IPS DF 6.9 (cell line): Measurements from ENCODE around the gene ELL.

Source experiments
- DNase-seq: peaks from one replicate; pipeline ENCODE4 v3.0.0-alpha.2; 2013; ENCODE audit warnings: low read depth, low spot score
- H3K27ac ChIP-seq: one replicate; pipeline ENCODE4 v1.5.1; 2013; ENCODE audit warnings: low read length, control low read depth
- H3K27me3 ChIP-seq: 2 replicates; pipeline ENCODE4 v1.6.1; 2013; ENCODE audit warnings: mild to moderate bottlenecking, low read length; ENCODE audit not compliant: control insufficient read depth, insufficient read depth
- H3K36me3 ChIP-seq: 2 replicates; pipeline ENCODE4 v1.6.1; 2013; ENCODE audit warnings: low read length; ENCODE audit not compliant: control insufficient read depth, insufficient read depth
- H3K4me1 ChIP-seq: 2 replicates; pipeline ENCODE4 v1.6.1; 2013; ENCODE audit warnings: low read length; ENCODE audit not compliant: control insufficient read depth, insufficient read depth
- H3K4me3 ChIP-seq: 2 replicates; pipeline ENCODE4 v1.5.1; 2013; ENCODE audit warnings: mild to moderate bottlenecking, low read length
- H3K9me3 ChIP-seq: 2 replicates; pipeline ENCODE4 v1.6.1; 2013; ENCODE audit warnings: low read length, inconsistent platforms; ENCODE audit not compliant: control insufficient read depth, insufficient read depth
- WGBS: extraction: QIAGEN DNeasy Blood & Tissue Kit; methylation state at CpG from one replicate; pipeline ENCODE4 v1.1.7; 2013; ENCODE audit warnings: mixed read lengths, missing lambda C conversion rate; ENCODE audit not compliant: insufficient read length, insufficient coverage; 5-methylcytosine and 5-hydroxymethylcytosine counted together

ELL gene

DNA sequence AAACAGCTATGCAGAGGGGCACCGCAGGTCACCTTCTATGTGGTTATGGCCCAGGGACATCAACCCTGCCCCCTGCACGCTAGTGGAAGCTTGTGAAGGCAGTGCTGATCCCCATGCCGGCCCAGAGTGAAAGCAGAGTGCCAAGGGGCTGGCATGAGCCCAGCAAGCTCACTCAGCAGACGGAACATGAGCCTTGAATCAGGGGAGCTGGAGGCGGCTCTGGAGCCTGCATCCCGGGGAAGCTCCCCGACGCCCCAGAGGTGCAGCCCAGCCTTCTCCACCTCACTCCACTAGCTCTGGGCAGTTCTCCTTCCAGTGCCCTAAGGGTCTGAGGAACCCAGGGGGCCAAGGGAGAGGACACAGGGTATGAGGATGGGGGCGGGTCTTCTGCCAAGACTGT is 64.9 kb downstream of the ELL start:
- DNase-seq = no peak
- Histone ChIP-seq H3K4me3 (no peak overlapping the region), H3K27ac (no peak overlapping the region), H3K9me3 (no peaks in the 10 kb centered on the region), H3K27me3 (no peaks in the 10 kb centered on the region), H3K4me1 (no peaks in the 10 kb centered on the region), H3K36me3 (peaks cover 17% of the 10 kb centered on the region)
- WGBS = no CpG with 5 or more reads among the region's 9 CpGs

DNA sequence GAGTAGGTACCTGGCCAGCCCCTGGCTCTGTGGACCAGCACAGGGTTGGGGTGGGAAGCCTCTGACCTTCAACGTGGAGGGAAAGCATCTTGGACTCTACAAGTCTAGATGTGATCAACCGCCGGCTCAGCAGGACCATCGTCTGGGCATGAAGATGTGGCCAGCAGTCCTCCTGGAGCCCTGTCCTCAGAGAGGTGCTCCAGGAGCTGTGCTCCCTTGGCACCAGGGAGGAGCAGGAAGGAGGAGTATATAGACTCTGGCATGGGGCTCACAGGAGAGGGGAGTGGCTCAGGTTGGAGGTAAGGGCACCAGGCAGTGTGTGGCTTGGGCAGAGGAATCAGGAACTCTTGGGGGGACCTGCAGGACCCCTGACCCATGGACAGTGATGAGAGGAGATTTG is 65.6 kb downstream of the ELL start:
- DNase-seq = no peak
- H3K36me3 ChIP-seq = peaks cover 14% of the 10 kb centered on the region
- no CpG with 5 or more reads among the region's 4 CpGs for WGBS
- no peaks in the 10 kb centered on the region for H3K9me3 ChIP-seq
- no peaks in the 10 kb centered on the region for H3K4me1 ChIP-seq
- H3K27me3 ChIP-seq = no peaks in the 10 kb centered on the region
- no peak overlapping the region for H3K4me3 ChIP-seq
- H3K27ac ChIP-seq = no peak overlapping the region

DNA sequence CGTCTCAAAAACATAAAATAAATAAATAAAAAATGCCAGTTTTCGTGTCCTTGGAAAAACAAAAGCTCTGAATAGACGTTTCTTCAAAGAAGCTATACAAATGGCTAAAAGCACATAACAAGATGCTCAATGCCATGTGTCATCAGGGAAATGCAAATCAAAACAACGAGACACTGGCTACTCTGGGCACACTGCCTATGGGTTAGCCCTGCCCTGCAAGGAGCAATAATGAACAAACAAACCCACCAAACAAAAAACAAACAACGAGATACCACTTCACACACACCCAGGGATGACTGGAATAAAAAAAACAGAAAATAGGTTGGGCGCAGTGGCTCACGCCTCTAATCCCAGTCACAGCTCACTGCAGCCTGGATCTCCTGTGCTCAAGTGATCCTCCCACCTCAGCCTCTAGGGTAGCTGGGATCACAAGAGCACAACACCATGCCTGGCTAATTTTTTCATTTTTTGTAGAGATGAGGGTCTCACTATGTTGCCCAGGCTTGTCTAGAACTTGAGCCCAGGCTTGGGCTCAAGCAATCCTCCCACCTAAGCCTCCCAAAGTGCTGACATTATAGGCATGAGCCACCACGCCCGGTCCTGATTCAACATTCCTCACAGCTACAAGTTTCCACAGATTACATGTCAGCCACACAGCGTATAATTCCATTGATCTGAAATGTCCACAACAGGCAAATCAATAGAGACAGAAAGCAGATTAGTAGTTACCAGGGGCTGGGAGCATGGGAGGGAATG is 68.4 kb downstream of the ELL start:
- H3K36me3 ChIP-seq = peaks cover 10% of the 10 kb centered on the region; the same call in 1 of the 2 replicates

GRCh38 chr19:18452386-18452785 is 69.5 kb downstream of the ELL start:
- Histone ChIP-seq H3K27me3 (no peaks in the 10 kb centered on the region), H3K4me3 (no peak overlapping the region), H3K4me1 (no peaks in the 10 kb centered on the region), H3K9me3 (no peaks in the 10 kb centered on the region), H3K27ac (no peak overlapping the region), H3K36me3 (peaks cover 8% of the 10 kb centered on the region; the same call in 1 of the 2 replicates)
- DNase-seq = no peak
- WGBS = no CpG with 5 or more reads among the region's 3 CpGs

More for the DNA sequence above, 68.4 kb downstream of the ELL start:
- Histone ChIP-seq H3K27ac (no peak overlapping the region), H3K4me3 (no peak overlapping the region), H3K9me3 (no peaks in the 10 kb centered on the region), H3K27me3 (no peaks in the 10 kb centered on the region), H3K4me1 (no peaks in the 10 kb centered on the region)
- WGBS = no CpG with 5 or more reads among the region's 10 CpGs
- no peak for DNase-seq

DNA sequence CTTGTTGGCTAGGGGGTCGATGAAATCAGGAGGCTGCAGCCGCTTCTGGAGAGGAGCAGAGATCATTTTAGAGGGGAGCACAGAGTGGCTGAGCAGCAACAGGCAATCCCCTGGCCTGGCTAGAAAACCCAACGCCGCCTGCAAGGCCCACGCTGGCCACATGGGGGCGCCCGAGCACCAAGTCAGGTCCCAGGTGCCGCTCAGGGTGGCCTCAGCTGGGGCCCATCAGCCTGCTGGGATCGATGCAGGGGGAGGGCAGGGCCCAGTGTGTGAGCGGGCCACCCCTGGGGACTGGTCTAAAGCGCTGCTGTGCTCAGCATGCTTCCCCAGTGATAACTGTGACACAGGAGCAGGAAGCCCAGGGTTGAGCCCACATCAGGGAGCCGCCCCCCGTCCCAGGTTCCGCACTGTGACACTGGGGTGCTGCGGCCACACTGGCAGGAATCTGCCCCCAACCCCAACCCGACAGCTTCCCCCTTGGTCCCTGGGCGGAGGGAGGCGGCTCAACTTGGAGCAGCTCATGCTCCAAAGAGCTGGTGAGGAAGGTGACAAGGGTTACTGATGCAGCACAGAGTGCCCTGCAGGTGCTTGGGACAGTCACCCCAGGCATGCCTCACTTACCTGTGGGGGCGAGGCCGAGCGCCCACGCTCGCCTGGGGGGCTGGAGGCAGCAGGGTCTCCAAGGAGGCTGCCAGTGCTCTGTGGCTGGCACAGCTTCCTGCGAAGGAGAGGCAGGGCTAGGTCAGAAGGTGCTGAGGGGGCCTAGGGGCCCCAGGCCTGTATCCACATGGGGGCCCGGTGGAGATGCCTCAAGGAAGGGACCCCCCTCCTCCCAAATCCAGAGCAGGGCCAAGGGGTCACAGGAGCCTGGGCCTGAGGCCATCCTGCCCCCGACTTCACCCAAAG is 70.7 kb downstream of the ELL start:
- no peak overlapping the region for H3K27ac ChIP-seq
- no peak overlapping the region for H3K4me3 ChIP-seq
- no peaks in the 10 kb centered on the region; the same call in 1 of the 2 replicates for H3K4me1 ChIP-seq
- DNase-seq = no peak
- H3K36me3 ChIP-seq = peaks cover 13% of the 10 kb centered on the region
- WGBS = no CpG with 5 or more reads among the region's 26 CpGs
- H3K9me3 ChIP-seq = no peaks in the 10 kb centered on the region
- no peaks in the 10 kb centered on the region for H3K27me3 ChIP-seq

DNA sequence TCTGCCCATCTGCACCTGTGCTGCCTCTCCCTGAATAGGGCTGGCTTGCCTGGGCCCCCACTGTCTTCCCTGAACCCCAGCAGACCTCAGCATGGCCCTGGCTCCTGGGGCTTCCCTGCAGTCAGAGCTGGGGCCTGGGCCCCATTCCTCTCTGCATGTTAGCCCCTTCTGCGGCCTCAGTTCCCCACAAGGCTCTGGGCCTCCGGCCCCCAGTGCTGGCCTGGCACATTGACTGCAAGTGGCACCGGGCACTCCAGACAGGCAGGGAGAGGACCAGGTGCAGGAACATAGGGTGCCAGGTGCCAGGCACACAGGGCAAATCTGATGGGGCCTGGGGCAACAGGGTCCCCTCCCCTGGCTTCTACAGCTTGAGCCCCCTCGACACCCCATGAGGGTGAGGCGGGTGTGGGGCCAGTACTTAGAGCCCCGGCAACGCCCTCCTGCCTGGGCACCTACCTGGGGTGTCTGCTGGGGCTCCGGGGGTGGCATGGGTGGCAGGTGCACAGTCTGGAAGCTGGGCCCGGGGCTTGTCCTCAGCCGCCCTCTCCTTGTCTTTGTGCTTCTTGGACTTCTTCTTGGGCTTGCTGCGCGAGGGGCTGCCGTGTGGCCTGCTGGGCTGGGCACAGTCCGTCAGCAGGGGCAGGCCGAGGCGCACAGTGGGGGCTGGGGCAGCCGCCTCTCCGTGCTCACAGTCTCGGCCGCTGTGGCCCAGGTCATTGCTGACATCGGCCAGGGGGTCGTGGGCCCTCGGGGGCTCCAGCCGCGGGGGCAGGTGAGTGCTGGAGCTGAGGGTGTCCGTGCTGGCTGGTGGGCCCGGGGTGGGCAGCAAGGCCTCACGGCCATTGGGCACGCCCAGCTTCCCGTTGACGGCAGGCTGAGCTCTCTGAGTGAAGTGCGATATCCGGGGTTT is 71.6 kb downstream of the ELL start:
- DNase-seq = no peak
- H3K4me3 ChIP-seq = no peak overlapping the region
- H3K4me1 ChIP-seq = no peaks in the 10 kb centered on the region; the same call in 1 of the 2 replicates
- no CpG with 5 or more reads among the region's 33 CpGs for WGBS
- no peaks in the 10 kb centered on the region for H3K27me3 ChIP-seq
- H3K9me3 ChIP-seq = no peaks in the 10 kb centered on the region
- H3K36me3 ChIP-seq = peaks cover 15% of the 10 kb centered on the region
- H3K27ac ChIP-seq = no peak overlapping the region

GRCh38 chr19:18449552-18449951 is 72.3 kb downstream of the ELL start:
- Histone ChIP-seq H3K27me3 (no peaks in the 10 kb centered on the region), H3K4me3 (no peak overlapping the region), H3K27ac (no peak overlapping the region), H3K36me3 (peaks cover 20% of the 10 kb centered on the region), H3K9me3 (no peaks in the 10 kb centered on the region), H3K4me1 (no peaks in the 10 kb centered on the region; the same call in 1 of the 2 replicates)
- WGBS = no CpG with 5 or more reads among the region's 14 CpGs
- no peak for DNase-seq

DNA sequence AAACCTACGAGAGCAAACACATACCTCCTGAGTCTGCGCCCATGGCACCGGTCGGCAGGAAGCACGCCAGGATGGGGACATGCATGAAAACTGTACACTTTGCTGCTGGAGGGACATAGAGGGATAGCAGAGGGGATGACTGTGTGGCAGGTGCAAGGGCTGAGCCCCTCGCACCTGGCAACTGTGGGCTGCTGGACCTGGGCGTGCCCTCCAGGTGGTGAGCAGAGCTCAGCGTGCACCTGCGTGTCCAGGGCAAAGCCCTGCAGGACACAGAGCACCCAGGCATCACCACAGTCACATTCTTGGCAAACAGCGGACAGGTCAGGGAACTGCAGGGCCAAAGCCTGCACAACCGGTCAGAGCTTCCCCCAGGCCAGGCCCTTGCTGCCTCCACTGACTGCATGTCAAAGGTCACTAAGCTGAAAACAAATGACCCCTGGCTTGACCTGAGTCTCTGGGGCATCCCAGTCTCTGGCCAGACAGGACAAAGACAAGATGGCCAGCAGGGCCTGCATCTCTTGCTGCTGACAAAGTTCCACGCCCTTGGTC is 75.0 kb downstream of the ELL start:
- Histone ChIP-seq H3K9me3 (no peaks in the 10 kb centered on the region), H3K27me3 (no peaks in the 10 kb centered on the region), H3K4me1 (no peaks in the 10 kb centered on the region; the same call in 1 of the 2 replicates), H3K4me3 (no peak overlapping the region), H3K36me3 (peaks cover 23% of the 10 kb centered on the region), H3K27ac (no peak overlapping the region)
- WGBS = no CpG with 5 or more reads among the region's 12 CpGs
- no peak for DNase-seq

DNA sequence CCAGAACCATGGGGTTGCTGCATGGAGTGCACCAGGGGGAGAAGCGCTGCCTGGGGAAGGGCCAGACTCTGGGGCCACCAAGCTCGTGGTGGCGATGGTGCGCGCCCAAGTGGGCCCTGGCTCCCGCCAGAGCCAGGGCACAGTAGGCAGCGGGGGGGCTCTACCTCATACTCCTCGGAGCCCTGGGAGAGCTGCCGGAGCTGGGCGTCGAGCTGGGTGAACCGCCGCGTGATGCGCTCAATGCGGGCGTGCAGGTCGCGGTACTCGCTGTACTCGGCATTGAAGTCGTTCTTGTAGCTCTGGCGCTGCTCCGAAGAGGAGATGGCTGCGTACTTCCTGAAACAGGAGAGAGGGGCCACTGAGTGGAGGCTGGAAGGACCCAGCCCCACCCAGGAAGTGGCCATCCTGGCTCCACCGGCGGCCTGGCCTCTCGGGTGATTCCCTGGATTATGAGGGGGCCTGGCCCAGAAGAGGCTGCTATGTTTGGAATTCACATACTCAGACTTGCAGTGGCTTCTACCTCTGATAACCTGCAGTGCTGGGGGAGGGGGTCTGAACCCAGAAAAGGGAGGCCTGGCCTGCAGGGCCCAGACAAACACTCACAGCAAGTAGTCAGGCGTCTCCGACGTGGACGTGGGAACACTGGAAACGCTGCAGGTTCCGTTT is 75.6 kb downstream of the ELL start:
- H3K4me1 ChIP-seq = no peaks in the 10 kb centered on the region; the same call in 1 of the 2 replicates

More for the DNA sequence above, 75.6 kb downstream of the ELL start:
- no peak overlapping the region for H3K4me3 ChIP-seq
- no peak for DNase-seq
- H3K36me3 ChIP-seq = peaks cover 23% of the 10 kb centered on the region
- H3K27ac ChIP-seq = no peak overlapping the region
- H3K9me3 ChIP-seq = no peaks in the 10 kb centered on the region
- no CpG with 5 or more reads among the region's 34 CpGs for WGBS
- H3K27me3 ChIP-seq = no peaks in the 10 kb centered on the region
